GM21619 (cell line): ENCODE measurements around the gene COMMD1.
"Not testable (repeated sequence)": the region's sequence is repeated elsewhere in the genome, so short reads cannot be mapped to it uniquely, and the experiment has no call there.

Experiments
- ATAC-seq: cut with Tn5 transposase; IDR thresholded peaks from one replicate; pipeline ENCODE4 v1.9.1; 2021; ENCODE audit not compliant: unreplicated experiment

COMMD1 gene

DNA sequence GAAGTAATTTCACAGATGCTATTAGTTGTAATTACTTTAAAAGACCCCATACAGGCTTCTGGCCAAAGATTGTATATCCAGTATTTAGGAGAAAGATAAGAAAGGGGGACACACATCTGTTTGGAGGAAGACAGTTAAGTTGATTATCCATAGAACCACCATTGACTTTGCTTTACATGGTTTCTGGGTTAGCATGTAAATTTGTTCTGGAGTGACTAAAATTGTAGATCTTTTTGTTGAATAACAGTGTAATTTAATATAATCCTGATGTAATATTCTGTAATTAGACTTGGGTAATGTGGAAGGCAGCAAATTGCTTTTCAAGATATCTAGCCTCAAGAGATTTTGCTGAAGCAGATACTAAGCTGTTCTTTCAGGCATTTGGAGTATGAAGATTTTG lies 17.2 kb downstream of the COMMD1 start:
- no peak for ATAC-seq

DNA sequence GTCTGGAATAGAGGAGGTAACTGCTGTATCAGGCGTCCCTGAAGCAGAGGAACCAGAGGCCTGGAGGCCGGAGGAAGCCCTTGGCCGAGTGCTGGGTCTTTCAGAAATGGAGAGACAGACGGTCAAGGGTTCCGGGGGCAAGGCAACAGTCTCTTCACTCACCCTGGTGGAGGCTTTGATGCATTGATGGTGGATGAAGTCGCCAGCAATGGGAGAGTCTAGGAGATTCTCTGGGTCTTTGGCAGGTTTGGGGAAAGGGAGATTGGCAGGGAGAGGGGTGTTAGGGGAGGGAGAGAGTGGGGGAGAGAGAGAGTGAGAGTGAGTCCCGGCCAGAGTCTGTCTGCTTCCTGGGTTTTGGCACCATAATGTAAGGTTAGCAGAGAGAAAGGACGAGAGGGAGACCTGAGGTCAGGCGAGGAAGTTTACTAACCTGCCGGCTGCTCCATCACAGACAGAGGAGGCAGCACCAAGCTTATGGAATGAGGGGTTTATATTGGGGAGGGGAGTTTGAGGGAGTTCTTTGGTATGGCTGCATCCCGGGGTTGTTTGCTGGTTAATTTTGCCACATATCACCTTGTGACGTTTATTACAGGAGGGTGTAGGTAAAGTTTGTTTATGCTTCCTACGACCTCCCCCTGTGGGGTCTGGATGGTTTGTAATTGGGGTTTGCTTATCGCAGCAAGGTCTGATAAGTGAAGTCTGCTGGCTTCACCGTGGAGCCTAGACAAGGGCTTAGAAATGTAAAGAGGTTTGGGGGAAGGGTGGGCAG lies 19.6 kb downstream of the COMMD1 start:
- ATAC-seq: no peak

DNA sequence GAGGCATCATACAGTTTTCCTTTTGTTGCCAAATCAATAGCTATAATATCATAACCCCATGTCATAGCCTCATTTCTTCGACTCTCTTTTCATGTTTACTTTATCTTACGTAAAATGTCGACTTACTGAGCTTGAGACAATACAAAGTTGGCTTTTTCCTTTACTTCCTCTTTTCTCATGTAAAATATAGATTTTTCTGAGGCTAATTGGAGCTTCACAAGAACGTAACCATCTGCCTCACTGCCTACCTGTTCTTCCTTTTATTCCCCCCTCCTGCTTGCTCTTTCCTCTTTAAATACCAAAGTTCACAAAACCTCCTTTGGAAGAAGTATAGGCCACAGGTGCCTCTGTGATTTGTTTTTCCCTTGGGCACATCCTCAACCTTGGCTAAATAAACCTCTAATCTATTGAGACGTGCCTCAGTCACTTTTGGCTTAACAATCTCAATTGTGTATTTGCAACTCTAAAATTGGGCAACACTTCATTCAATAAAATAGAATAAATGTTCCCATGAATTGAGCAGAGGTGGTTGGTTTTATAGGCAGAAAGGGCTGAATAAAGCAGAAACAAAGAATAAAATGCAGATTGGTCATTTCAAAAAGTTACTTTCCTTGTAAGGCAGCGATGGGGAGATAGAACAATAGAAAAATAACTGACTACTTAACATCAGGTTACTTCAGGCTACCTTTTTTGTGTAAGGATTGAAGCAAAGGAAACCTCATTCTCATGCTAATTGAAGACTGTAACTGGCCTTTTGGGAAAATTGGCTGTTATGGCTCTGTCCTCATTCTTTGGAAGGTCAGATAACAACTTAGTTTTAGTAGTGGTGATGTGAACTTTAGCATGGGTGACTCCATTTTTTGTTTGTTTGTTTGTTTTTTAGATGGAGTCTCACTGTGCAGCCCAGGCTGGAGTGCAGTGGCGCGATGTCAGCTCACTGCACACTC lies 21.3 kb downstream of the COMMD1 start:
- no peak for ATAC-seq

GRCh38 chr2:61928826-61929461 lies 23.5 kb downstream of the COMMD1 start:
- no peak for ATAC-seq

DNA sequence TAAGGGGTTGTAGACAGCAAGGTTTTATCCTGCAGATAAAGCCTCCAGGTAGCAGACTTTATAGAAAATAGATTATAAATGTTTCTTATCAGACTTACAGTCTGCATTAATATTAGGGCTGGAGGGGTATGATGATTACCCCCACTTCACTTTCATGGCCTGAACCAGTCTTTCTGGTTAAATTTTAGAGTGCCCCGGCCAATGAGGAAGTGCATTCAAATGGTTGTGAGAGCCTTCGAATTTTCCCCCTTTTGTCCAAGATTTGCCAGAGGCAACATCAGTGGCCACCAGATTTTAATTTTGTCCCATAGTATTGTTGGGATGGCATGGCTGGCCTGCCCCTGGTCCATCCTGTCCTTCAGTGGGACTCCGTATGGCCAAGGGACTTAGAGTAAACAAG lies 31.6 kb downstream of the COMMD1 start:
- ATAC-seq: no peak

DNA sequence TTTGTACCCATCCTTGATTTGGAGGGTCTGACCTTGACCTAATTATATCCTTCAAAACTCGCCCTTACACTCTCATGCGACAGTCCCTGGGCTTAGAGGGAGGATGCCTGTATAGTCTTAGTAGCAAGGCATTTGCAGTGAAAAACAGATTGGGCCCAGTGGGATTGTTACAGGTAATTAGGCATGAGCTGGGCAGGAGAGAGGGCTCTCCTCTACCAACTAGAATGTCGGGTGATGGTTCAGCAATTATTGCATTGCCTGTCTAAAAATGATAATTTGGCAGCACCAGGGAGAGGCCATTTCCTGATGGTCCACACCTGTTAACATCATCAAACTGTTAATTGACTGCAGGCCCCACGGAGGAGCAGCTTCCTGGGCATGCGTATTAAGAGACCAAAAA lies 32.4 kb downstream of the COMMD1 start:
- no peak for ATAC-seq

- ATAC-seq: no peak
These were observed 33.0 kb downstream of the COMMD1 start for GRCh38 chr2:61938511-61938910.

DNA sequence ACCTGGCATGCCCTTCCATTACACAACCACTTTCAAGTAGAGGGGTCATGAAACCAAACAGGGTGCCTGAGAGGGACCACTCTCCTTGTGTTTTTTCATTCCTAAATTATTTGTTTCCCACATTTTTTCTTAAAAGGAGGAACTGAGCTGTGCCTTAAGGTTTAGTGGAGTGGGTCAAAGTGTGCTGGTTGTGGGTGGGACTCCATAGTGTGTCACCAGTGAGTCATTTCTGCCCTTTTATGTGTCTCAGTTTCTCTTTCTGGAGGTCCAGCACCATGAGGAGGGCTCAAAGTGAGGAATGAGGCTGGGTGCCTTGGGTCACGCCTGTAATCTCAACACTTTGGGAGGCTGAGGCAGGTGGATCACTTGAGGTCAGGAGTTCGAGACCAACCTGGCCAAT lies 37.8 kb downstream of the COMMD1 start:
- no peak for ATAC-seq

GRCh38 chr2:61946666-61947065 lies 41.2 kb downstream of the COMMD1 start:
- no peak for ATAC-seq

GRCh38 chr2:61948661-61949457 lies 43.4 kb downstream of the COMMD1 start:
- ATAC-seq: no peak

DNA sequence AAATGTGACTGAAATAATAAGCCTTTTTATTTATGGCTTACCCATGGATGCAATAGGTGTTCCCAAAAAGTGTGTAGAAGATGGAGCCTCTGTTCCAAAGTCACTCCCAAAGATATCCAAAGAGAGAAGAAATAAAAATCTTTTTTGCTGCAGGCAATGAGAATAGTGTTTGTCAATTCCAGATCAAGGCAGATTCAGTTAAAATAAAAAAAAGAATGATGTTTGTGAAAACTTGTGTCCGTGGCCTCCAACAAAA lies 43.9 kb downstream of the COMMD1 start:
- ATAC-seq: no peak

DNA sequence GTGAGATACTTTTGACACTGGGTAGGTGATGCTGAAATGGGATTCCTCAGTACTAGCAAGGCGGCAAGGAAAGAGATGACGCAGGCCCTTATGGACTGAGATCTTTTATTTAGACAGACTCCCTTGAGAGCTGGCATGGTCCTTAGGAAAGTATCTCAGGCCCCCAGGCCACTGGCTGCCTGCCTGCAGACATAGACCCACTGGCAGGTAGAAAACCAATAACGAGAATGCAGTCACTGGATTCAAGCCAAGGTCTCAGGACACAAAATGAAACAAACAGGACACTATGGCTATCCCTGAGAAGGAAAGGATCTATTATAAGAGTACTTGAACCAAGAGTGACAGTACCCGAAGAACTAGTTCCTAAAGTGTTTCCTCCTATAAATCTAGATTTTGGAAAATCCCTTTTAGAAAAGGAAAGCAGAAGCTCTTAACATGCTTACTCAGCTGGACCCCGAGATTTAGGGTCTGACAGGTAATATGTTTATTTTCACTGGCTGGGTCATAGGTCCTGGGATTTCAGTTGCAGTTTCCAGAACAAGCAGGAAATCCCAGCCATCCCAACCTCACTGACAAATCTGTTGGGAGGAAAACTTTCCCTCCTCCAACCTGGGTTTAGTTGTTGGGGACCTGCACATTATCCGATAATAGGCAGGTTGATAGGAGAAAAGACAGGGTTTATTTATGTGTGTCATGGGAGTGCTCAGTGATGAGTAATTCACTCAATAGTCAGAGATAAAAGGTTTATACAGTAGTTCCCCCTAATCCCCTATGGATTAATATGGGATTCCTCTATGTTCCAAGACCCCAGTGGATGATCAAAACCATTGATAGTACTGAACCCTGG lies 44.5 kb downstream of the COMMD1 start:
- ATAC-seq: no peak

DNA sequence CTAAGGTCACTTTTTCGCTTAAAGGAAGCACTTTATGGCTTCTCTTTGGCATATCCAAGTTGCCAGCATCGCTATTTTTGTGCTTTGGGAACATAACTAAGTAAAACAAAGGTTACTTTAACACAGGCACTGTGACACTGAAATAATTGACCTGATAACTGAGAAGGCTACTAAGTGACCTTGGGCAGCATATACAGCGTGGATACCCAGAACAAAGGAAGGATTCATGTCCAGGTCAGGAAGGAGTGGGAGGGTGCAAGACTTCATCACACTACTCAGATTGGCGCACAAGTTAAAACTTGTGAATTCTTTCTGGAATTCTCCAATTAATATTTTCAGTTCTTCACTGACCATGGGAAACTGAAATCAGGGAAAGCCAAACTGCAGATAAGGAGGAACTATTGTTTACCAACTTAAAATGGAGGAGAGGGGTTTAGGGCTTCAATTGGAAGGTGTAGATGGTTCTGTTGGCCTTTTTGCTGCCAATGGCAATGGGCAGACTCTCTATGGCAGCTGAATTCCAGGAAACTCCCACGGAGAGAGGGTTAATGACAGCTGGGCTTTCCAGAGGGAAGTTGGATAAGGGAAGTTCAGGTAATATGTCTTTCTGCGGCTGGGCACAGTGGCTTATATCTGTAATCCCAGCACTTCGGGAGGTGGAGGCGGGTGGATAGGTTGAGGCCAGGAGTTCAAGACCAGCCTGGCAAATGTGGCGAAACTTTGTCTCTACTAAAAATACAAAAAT lies 45.3 kb downstream of the COMMD1 start:
- ATAC-seq: no peak

- ATAC-seq: no peak
These were observed 46.4 kb downstream of the COMMD1 start for GRCh38 chr2:61951881-61952280.

DNA sequence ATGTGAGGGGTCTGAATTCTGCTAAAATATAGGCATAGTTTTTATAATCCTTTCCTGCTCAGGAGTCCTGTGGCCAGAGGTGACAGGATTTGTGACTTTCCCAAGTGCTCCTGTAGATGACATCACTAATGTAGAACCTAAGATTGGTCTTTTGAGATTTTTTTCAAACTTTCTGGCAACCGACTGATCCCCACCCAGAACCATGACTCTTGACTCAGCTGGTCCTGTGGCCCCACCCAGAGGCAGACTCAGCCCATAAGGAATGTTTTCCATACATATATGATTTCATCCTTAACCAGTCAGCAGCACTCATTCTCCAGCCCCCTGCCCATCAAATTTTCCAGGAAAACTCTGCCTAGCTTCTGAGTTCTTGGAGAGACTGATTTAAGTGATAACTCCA lies 46.8 kb downstream of the COMMD1 start:
- no peak for ATAC-seq

DNA sequence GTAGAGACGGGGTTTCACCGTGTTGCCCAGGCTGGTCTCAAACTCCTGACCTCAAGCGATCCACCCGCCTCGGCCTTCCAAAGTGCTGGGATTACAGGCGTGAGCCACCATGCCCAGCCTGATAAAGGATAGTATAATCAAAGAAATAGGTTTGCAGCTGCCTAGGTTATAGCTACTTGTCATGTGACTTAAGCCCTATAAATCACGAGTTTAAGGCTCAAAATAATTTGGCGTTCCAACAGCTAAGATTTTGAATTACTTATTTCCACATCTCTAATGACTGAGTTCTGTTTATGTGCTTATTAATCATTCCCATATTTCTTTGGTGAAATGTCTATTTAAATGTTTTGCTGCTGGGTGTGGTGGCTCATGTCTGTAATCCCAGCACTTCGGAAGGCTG lies 49.4 kb downstream of the COMMD1 start:
- ATAC-seq: not testable (repeated sequence)

- ATAC-seq: no peak
These were observed 54.2 kb downstream of the COMMD1 start for GRCh38 chr2:61959381-61960293.

- no peak for ATAC-seq
These were observed 55.9 kb downstream of the COMMD1 start for GRCh38 chr2:61961231-61961901.
